SKM-1 (cell line): ENCODE measurements around the gene SIGLECL1.

Source experiments
- DNase-seq: peaks from one replicate; lab custom pipeline; 2025; ENCODE audit not compliant: unreplicated experiment; lab: John Stamatoyannopoulos, UW

The SIGLECL1 gene

DNA sequence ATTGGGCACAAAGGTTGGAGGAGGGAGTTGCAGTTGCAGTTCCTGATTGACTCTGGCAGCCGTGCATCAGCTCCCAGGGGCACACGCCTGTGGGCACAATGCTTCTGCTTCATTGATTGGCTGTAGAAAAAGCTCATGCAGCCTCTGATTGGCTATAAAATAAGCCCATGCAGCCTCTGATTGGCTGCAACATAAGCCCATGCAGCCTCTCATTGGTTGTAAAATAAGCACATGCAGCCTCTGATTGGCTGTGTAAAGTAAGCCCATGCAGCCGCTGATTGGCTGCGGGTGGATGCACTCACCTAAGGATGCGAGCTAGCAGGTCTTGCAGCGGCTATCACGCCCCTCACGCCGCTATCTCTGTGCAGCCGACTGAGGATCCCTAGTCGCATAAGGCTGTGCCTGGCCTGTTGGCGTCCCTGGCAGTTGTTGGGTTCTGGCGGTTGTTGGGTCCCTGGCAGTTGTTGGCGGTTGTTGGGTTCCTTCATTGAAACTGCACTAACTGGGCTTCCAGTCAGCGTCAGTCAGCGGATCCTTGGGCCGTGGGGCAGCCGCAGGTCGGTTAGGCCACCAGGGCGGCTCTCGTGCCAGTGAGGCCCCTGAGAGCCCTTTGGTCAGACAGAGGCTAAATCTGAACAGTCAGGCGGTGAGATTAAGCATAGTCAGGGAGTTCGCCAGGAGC lies at the start of gene SIGLECL1:
Gene SIGLECL1, plus strand, starts transcription at position 295 of the 682 bp plus-strand sequence. CDS start 12,993 bp downstream, outside the sequence.
- DNase-seq: no peak

GRCh38 chr19:51201712-51202111 lies 49.2 kb upstream of the SIGLECL1 start:
- no peak for DNase-seq

DNA sequence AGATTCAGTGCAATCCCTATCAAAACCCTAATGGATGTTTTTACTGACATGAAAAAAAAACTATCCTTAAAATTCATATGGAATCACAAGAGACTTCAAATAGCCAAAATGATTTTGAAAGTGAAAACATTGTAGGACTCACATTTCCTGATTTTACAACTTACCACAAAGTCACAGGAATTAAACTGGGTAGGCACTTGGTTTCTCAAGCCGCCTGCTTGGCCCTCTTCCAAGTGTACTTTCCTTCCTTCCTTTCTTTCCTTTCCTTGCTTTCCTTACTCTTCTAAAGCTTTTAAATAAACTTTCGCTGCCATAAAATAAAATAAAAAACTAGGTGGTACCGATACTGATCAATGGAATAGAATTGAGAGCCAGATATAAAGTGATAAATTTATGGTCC lies 47.0 kb upstream of the SIGLECL1 start:
- no peak for DNase-seq

DNA sequence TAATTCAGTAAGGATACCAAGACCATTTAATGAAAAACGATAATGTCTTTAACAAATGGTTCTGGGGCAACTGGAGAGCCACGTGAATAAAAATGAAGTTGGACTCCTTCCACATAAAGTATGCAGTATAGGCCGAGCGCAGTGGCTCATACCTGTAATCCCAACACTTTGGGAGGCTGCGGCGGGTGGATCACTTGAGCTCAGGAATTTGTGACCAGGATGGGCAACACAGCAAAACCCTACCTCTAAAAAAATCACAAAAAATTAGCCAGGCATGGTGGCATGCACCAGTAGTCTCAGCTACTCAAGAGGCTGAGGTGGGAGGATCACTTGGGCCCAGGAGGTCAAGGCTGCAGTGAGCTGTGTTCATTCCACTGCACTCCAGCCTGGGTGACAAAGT lies 46.6 kb upstream of the SIGLECL1 start:
- no peak for DNase-seq

- DNase-seq: no peak
These were observed 43.1 kb upstream of the SIGLECL1 start for GRCh38 chr19:51207747-51208146.

GRCh38 chr19:51210191-51210784 lies 40.6 kb upstream of the SIGLECL1 start:
- DNase-seq: no peak

DNA sequence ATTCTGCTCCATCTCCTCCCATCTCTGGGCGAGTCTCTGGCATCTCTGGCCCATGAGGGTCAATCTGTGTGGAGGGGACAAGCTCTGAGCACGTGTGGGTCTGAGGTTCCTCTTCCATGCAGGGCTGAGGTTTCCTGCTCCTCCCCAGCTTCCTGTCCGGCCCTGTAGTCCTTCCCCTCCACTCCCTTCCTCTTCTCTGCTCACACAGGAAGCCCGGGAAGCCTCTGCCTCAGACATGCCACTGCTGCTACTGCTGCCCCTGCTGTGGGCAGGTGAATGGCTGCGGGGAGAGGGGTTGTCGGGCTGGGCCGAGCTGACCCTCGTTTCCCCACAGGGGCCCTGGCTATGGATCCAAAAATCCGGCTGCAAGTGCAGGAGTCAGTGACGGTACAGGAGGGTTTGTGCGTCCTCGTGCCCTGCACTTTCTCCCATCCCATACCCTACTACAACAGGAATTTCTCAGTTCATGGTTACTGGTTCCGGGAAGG lies 40.0 kb upstream of the SIGLECL1 start:
- peak; percentile 40 for DNase-seq

DNA sequence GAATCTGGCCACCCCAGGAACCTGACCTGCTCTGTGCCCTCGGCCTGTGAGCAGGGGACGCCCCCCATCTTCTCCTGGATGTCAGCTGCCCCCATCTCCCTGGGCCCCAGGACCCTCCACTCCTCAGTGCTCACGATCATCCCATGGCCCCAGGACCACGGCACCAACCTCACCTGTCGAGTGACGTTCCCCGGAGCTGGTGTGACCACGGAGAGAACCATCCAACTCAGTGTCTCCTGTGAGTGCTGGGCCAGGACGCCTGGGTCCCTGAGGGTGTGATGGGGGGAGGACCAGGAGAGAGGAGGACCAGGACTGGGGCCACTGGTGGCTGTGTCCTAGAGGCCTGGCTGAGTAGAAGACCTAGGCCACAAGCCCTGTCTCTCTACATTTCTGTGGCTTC lies 39.0 kb upstream of the SIGLECL1 start:
- DNase-seq: no peak

GRCh38 chr19:51219307-51219706 lies 31.6 kb upstream of the SIGLECL1 start:
- DNase-seq: no peak

DNA sequence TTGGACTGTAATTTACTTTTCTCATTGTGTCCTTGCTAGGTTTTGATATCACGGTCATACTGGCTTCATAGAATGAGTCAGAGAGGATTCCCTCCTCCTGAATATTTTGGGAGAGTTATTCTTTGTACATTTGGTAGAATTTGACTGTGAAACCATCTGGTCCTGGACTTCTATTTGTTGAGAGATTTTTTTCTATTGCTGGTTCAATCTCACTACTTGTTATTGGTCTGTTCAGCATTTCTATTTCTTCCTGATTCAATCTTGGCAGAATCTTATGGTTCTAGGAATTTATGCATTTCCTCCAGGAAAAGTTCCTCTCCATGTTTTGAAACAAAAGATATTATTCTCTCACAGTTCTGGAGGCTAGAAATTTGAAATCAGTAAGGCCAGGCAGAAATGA lies 30.9 kb upstream of the SIGLECL1 start:
- DNase-seq: no peak

DNA sequence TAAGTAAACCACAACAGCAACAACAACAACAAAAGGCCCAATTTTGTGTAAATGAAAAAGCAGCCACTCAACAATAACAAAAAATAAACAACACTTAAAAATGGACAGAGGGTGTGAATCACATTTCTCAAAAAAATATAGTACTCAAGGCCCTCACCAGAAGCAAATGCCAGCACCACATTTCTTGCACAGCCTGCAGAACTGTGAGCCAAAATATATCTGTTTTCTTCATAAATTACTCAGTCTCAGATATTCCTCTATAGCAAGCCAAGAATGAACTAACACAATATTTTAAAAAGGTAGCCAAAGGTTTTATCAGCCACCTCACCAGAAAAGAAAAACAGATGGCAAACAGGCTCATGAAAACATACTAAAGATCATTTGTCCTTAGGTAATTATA lies 29.9 kb upstream of the SIGLECL1 start:
- DNase-seq: no peak

GRCh38 chr19:51224163-51224641 lies 26.7 kb upstream of the SIGLECL1 start:
- no peak for DNase-seq

- peak; percentile 51 for DNase-seq
These were observed 25.9 kb upstream of the SIGLECL1 start, which contains the start of gene CD33 for GRCh38 chr19:51224898-51225393. CD33 (plus strand) TSS chr19:51225080; CDS start chr19:51225119, 39 bp downstream.

- no peak for DNase-seq
These were observed 24.8 kb upstream of the SIGLECL1 start for GRCh38 chr19:51226067-51226466.

DNA sequence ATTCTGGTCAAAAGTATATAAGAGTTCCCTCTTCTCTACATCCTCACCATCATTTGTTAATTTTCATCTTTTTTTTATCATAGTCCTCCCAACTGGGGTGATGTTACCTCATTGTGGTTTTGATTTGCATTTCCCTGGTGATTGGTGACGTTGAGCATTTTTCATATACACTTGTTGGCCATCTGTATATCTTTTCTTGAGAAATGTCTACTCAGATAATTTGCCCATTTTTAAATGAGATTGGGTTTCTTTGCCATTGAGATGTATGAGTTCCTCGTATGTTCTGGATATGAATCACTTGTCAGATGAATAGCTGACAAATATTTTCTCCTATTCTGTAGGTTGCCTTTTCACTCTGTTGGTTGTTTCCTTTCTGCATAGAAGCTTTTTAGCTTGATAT lies 23.6 kb upstream of the SIGLECL1 start:
- DNase-seq: no peak

GRCh38 chr19:51227966-51228365 lies 22.9 kb upstream of the SIGLECL1 start:
- no peak for DNase-seq

DNA sequence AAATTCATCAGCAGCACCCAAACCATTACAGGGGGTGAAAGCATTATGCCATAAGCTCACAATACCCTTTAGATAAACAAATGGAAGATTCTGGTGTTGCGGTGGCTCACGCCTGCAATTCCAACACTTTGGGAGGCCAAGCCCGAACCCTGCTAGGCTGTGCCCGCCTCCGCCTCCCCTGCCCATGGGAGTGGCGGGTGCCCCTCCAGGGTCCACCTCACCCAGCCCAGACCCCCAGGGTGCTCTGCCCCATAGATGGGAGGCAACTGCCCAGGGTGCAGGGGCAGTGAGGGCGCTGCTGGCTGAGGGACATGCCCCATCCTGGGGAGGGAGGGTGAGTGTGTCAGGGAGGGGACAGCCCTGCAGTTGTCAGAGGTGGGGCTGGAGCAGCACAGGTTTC lies 10.0 kb upstream of the SIGLECL1 start:
- DNase-seq: no peak

DNA sequence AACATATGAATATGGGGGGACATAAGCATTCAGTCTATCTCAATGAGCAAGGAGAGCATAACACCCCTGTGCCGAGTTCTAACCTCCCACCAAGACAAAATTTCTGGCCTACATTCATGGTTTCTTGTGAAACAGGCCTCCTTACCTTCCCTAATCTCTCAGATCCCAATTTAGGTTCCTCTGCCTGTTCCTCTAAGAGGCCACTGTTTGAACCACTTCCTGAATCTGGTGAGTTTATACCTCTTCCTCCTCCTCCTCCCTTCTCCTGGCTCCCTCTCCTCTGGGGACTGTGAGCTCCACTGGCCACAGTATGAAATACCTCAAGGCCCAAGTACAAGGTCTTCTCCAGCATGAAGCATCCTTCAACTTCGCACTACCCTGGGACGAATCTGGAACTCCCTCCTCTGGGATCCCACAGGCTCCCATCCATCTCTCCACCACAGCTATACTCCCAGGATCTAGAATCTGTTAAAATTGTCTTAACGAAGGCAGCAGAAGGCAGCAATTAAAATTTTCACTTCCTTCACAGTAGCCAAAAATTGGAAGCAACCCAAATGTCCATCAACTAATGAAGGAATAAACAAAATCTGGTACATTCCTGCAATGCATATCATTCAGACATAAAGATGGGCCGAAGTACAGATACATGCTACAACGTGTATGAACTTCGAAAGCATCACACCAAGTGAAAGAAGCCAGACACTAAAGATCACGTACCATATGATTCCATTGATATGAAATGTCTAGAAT lies 7.8 kb upstream of the SIGLECL1 start:
- no peak for DNase-seq

DNA sequence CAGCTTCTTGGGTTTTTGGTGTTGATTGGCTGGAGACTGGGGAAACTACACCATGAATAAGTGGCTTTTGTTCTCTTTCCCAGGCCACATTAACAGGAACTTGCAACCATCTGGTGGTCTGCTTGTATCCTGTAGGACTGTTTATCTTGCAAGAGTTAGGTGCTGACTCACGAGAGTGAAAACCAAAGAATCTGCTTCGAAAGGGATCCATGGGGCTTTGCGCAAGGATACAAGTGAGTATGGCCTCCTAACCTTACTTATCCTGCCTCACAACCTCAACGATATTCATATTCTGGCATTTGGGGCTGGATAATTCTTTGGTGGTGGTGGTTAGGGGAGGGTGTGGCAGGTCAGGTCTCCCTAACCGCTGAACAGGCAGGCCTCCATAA lies 4.7 kb upstream of the SIGLECL1 start:
- DNase-seq: peak; percentile 12

DNA sequence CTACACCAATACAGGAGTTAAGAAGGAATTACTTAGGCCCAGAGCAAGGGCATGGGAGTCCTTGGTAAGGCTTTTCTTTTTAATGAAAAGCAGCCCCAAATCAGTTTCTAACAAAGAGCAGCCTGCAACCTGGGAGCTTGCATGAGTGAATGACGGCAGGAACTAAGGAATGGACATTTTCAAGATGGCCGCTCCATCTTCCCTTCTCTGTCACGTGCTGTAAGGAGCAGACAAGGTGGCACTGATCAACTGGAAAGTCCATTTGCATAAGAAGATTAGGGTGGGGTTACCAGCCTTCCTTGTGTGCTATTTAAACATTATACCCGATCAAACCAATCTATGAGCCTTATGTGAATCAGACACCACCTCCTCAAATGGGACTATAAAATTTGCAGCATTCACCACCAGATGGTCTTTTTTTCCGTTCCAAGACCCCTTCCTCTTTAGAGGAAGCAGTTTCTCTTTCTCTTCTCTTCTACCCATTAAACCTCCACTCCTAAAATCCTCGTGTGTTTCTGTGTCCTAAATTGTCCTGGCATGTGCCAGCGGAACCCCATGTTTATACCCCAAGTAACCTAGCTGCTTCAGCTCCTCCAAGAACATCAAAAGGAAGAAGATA lies 2.8 kb upstream of the SIGLECL1 start:
- no peak for DNase-seq

DNA sequence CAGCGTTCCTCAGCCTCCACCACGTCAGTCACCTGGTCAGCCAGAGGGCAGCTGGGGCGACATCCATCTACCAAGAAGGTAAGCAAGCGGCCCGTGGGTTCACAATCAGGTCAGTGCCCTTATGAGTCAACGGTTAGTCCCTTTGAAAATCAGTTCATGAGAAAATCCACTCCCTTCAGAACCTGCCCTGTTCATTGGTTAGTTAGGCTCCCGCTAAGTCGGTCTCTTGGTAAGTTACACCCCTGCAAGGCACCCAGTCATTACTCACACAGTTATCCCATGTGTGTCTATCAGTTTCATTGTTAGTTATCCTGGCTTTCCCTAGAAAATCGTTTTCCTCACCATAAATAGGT lies 564 bp downstream of the SIGLECL1 start:
- no peak for DNase-seq
